B cell (primary cell): ENCODE measurements around the gene PWWP2B. TPM values are rescaled to one million over a fixed set of nuclear protein-coding genes. Genes with fewer than 3 reads are reported as not detected.

Experiments used
- ATAC-seq: fragments of 200-7000 bp; cut with Tn5 transposase; one replicate; pipeline ENCODE4 v1.10.0; 2021; ENCODE audit warnings: low read depth, mild to moderate bottlenecking, moderate number of reproducible peaks, moderate library complexity
- CTCF ChIA-PET: fragments of 350-600 bp; sonication (Branson Sonifier 250); formaldehyde crosslinking; loops from one replicate; lab custom pipeline; 2021; ENCODE audit warnings: antibody characterized with exemption, inconsistent platforms; lab: Charles Lee
- POLR2A ChIA-PET: fragments of 350-600 bp; sonication (Branson Sonifier 250); formaldehyde crosslinking; loops from one replicate; lab custom pipeline; 2021; ENCODE audit warnings: antibody characterized with exemption; lab: Charles Lee
- DNase-seq: peaks from one replicate; pipeline ENCODE4 v3.0.0; 2013
- H2AFZ ChIP-seq: 2 replicates; pipeline ENCODE4 v1.6.1; 2012; ENCODE audit warnings: mild to moderate bottlenecking, low read depth, low read length; ENCODE audit not compliant: insufficient read depth, poor library complexity, severe bottlenecking
- H3K27ac ChIP-seq, 2 donors: 1 replicate in 1 of 2; 2 replicates in 1 of 2; pipeline ENCODE4 v1.5.1; 2012 to 2013; ENCODE audit warnings: low read length in 2 of 2, mild to moderate bottlenecking in 2 of 2, moderate library complexity in 1 of 2
- H3K27me3 ChIP-seq, 4 experiments: fragments of 200-600 bp in 1 of 4; sonication (generic) in 1 of 4; replicated peaks in 1 of 4; 1 replicate in 2 of 4; 2 replicates in 2 of 4; pipeline versions ENCODE4 v1.6.1 to v1.7.0; 2013 to 2016; ENCODE audit warnings: low read length in 3 of 4, mild to moderate bottlenecking in 2 of 4, mixed read lengths in 1 of 4, moderate library complexity in 1 of 4; ENCODE audit not compliant: insufficient read depth in 4 of 4, control insufficient read depth in 3 of 4; ENCODE audit errors: control extremely low read depth in 1 of 4
- H3K36me3 ChIP-seq, 2 experiments: replicated peaks in 1 of 2; 1 replicate in 1 of 2; 2 replicates in 1 of 2; pipeline versions ENCODE4 v1.6.1 to v1.7.1; 2013; ENCODE audit warnings: low read length in 1 of 2; ENCODE audit not compliant: insufficient read depth in 2 of 2, control insufficient read depth in 1 of 2; ENCODE audit errors: control extremely low read depth in 1 of 2, extremely low read depth in 1 of 2
- H3K4me1 ChIP-seq, 2 donors: fragments of 200-600 bp in 1 of 2; sonication (generic) in 1 of 2; 1 replicate in 1 of 2; 2 replicates in 1 of 2; pipeline versions ENCODE4 v1.5.1 to v1.6.1; 2013 to 2017; ENCODE audit warnings: low read length in 2 of 2; ENCODE audit not compliant: control insufficient read depth in 2 of 2, insufficient read depth in 2 of 2
- H3K4me2 ChIP-seq: replicated peaks from 2 replicates; pipeline ENCODE3; 2012; ENCODE audit warnings: mild to moderate bottlenecking, low read depth, low read length; ENCODE audit not compliant: poor library complexity, severe bottlenecking
- H3K4me3 ChIP-seq, 5 experiments: fragments of 200-600 bp in 1 of 5; sonication (generic) in 1 of 5; 1 replicate in 3 of 5; 2 replicates in 2 of 5; pipeline versions ENCODE4 v1.5.1 to v1.7.0; 2011 to 2016; ENCODE audit warnings: low read length in 4 of 5, mild to moderate bottlenecking in 4 of 5, low read depth in 2 of 5, control low read depth in 1 of 5, moderate library complexity in 1 of 5; ENCODE audit not compliant: insufficient read depth in 1 of 5; ENCODE audit errors: control extremely low read depth in 1 of 5, extremely low read depth in 1 of 5
- H3K79me2 ChIP-seq: fragments of 200-600 bp; sonication (generic); one replicate; pipeline ENCODE4 v1.6.0; 2016; ENCODE audit warnings: low read length; ENCODE audit not compliant: control insufficient read depth, insufficient read depth
- H3K9ac ChIP-seq: fragments of 200-600 bp; sonication (generic); 2 replicates; pipeline ENCODE4 v1.6.1; 2017; ENCODE audit warnings: mild to moderate bottlenecking, low read length, moderate library complexity
- H3K9me3 ChIP-seq, 3 donors: one replicate each; pipeline versions ENCODE4 v1.6.1 to v1.7.1; 2013; ENCODE audit warnings: low read length in 2 of 3; ENCODE audit not compliant: control insufficient read depth in 2 of 3, insufficient read depth in 1 of 3; ENCODE audit errors: control extremely low read depth in 1 of 3
- H4K20me1 ChIP-seq: 2 replicates; pipeline ENCODE4 v1.6.0; 2012; ENCODE audit warnings: mild to moderate bottlenecking, low read length; ENCODE audit not compliant: insufficient read depth, control insufficient read depth, poor library complexity, severe bottlenecking
- H3K27ac Mint-ChIP-seq: one replicate; pipeline ENCODE4 v1.8.0; 2021; ENCODE audit warnings: mixed read lengths
- H3K27me3 Mint-ChIP-seq: one replicate; pipeline ENCODE4 v1.8.0; 2021; ENCODE audit warnings: mixed read lengths
- H3K4me1 Mint-ChIP-seq: one replicate; pipeline ENCODE4 v1.8.0; 2021; ENCODE audit warnings: mixed read lengths
- H3K4me3 Mint-ChIP-seq: one replicate; pipeline ENCODE4 v1.8.0; 2021; ENCODE audit warnings: mixed read lengths
- H3K9me3 Mint-ChIP-seq: one replicate; pipeline ENCODE4 v1.8.0; 2022; ENCODE audit warnings: mixed read lengths; ENCODE audit not compliant: insufficient read depth
- CTCF ChIP-seq: fragments of 200-600 bp; IDR thresholded peaks from one replicate; pipeline ENCODE4 v1.8.0; 2022; ENCODE audit warnings: antibody characterized with exemption, mild to moderate bottlenecking
- EZH2 ChIP-seq: IDR thresholded peaks from 2 replicates; pipeline ENCODE4 v1.6.1; 2012; ENCODE audit warnings: borderline replicate concordance, low read depth, mild to moderate bottlenecking, moderate library complexity, low read length; ENCODE audit not compliant: insufficient read depth, poor library complexity, severe bottlenecking
- WGBS: methylation state at CpG from one replicate; pipeline ENCODE4 v1.1.5; 2013; ENCODE audit warnings: missing lambda C conversion rate; ENCODE audit not compliant: insufficient coverage; 5-methylcytosine and 5-hydroxymethylcytosine counted together
- intact Hi-C: fragments of 100-400 bp; cut with micrococcal nuclease; formaldehyde crosslinking; loops from one replicate; pipeline ENCODE4 v1.10.0; 2022
- polyA plus RNA-seq: library from polyadenylated mRNA; depleted of rRNA; stranded (reverse); fragments of >200 nt; gene quantifications from 2 replicates; pipeline ENCODE4 v1.2.3, GENCODE V29; 2012
- total RNA-seq, 2 donors: library from RNA; stranded (reverse); fragments of 120-200 nt in 1 of 2; gene quantifications; 1 replicate in 1 of 2; 2 replicates in 1 of 2; pipeline versions ENCODE4 v1.2.3 to v1.2.4, GENCODE V29; 2013 to 2022

PWWP2B gene
- total and polyA plus RNA-seq, 2 donors (not counting 1 experiment from before 2014, with no cell fraction given) = 13.6 to 34.4 TPM

GRCh38 chr10:132439424-132440163 lies 42.6 kb downstream of the PWWP2B start:
- no peaks in the 10 kb centered on the region for H4K20me1 ChIP-seq
- H3K27me3 ChIP-seq = no peaks in the 10 kb centered on the region
- H3K4me3 ChIP-seq = no peak overlapping the region
- H3K4me1 ChIP-seq = peaks cover 20 to 36% of the 10 kb centered on the region in 2 donors
- intact Hi-C loops = no loop called here
- DNase-seq (no peak), ATAC-seq (no peak)
- H3K36me3 ChIP-seq = no peaks in the 10 kb centered on the region
- H3K4me1 Mint-ChIP-seq = peaks cover 25% of the 10 kb centered on the region
- ChIA-PET POLR2A (interaction anchor here (1.7 kb wide), 1 partner anchor 15 kb away, joined by 4 read pairs; no protein-coding TSS in a partner anchor), CTCF (interaction anchor here (1.3 kb wide), 1 partner anchor 17 kb away, joined by 6 read pairs; no protein-coding TSS in a partner anchor)
- H3K4me3 Mint-ChIP-seq = no peak overlapping the region
- no peak overlapping the region for H3K4me2 ChIP-seq
- no peaks in the 10 kb centered on the region for H3K27me3 Mint-ChIP-seq
- H3K27ac ChIP-seq = no peak overlapping the region
- no peak overlapping the region for H2AFZ ChIP-seq
- WGBS = 96% methylated on average over 11 of the region's 18 CpGs
- no peak overlapping the region for H3K9ac ChIP-seq
- peak overlapping the region; percentile 80 for H3K27ac Mint-ChIP-seq
- peaks cover 0 to 7% (median 0%) of the 10 kb centered on the region in 3 donors for H3K9me3 ChIP-seq
- no peaks in the 10 kb centered on the region for H3K79me2 ChIP-seq
- no peaks in the 10 kb centered on the region for H3K9me3 Mint-ChIP-seq
- no peak for TF ChIP-seq EZH2
- TF ChIP-seq CTCF = no peak
